Neural progenitor cell (in vitro differentiated cells): Measurements from ENCODE around the gene VAT1L. TPM values are rescaled to one million over a fixed set of nuclear protein-coding genes. Genes with fewer than 3 reads are reported as not detected.

Source experiments
- DNase-seq: peaks from one replicate; pipeline ENCODE4 v3.0.0-alpha.2; 2016; ENCODE audit warnings: low spot score
- H2AFZ ChIP-seq: fragments of 200-600 bp; sonication (generic); replicated peaks from 2 replicates; pipeline ENCODE4 v1.6.1; 2016; ENCODE audit warnings: antibody characterized with exemption
- H3F3A ChIP-seq: fragments of 200-600 bp; sonication (generic); 2 replicates; pipeline ENCODE4 v1.6.1; 2016; ENCODE audit warnings: antibody characterized with exemption, low read depth
- H3K27ac ChIP-seq: fragments of 200-600 bp; sonication (generic); 2 replicates; pipeline ENCODE4 v1.5.1; 2016; ENCODE audit warnings: mild to moderate bottlenecking
- H3K27me3 ChIP-seq: fragments of 200-600 bp; sonication (generic); 2 replicates; pipeline ENCODE4 v1.6.1; 2016; ENCODE audit warnings: mild to moderate bottlenecking, moderate library complexity
- H3K36me3 ChIP-seq: fragments of 200-600 bp; sonication (generic); 2 replicates; pipeline ENCODE4 v1.5.1; 2016
- H3K4me1 ChIP-seq: fragments of 200-600 bp; sonication (generic); 2 replicates; pipeline ENCODE4 v1.6.1; 2016; ENCODE audit warnings: mixed run types
- H3K4me2 ChIP-seq: fragments of 200-600 bp; sonication (generic); 2 replicates; pipeline ENCODE4 v1.6.1; 2016
- H3K4me3 ChIP-seq: fragments of 200-600 bp; sonication (generic); 2 replicates; pipeline ENCODE4 v1.5.1; 2016
- H3K79me2 ChIP-seq: fragments of 200-600 bp; sonication (generic); 2 replicates; pipeline ENCODE4 v1.6.1; 2016; ENCODE audit warnings: low read depth
- H3K9ac ChIP-seq: fragments of 200-600 bp; sonication (generic); 2 replicates; pipeline ENCODE4 v1.6.1; 2016
- H3K9me3 ChIP-seq: fragments of 200-600 bp; sonication (generic); 2 replicates; pipeline ENCODE4 v1.5.1; 2016; ENCODE audit warnings: low read depth
- H4K20me1 ChIP-seq: fragments of 200-600 bp; sonication (generic); 2 replicates; pipeline ENCODE4 v1.6.1; 2016; ENCODE audit warnings: low read depth
- H3K27ac Mint-ChIP-seq: 3 replicates; pipeline ENCODE4 v1.8.0; 2021; ENCODE audit warnings: mixed read lengths
- H3K27me3 Mint-ChIP-seq: 2 replicates; pipeline ENCODE4 v1.8.0; 2022; ENCODE audit warnings: low read depth, mild to moderate bottlenecking, inconsistent platforms, moderate library complexity, mixed read lengths; ENCODE audit not compliant: insufficient read depth
- H3K36me3 Mint-ChIP-seq: 3 replicates; pipeline ENCODE4 v1.8.0; 2021; ENCODE audit warnings: mixed read lengths
- H3K4me1 Mint-ChIP-seq: 3 replicates; pipeline ENCODE4 v1.8.0; 2021; ENCODE audit warnings: mixed read lengths
- H3K4me3 Mint-ChIP-seq: 3 replicates; pipeline ENCODE4 v1.8.0; 2021; ENCODE audit warnings: mild to moderate bottlenecking, moderate library complexity, mixed read lengths
- H3K9me3 Mint-ChIP-seq: 3 replicates; pipeline ENCODE4 v1.8.0; 2020; ENCODE audit warnings: mixed read lengths
- CTCF ChIP-seq: fragments of 200-600 bp; sonication (generic); IDR thresholded peaks from 2 replicates; pipeline ENCODE4 v1.5.1; 2017; ENCODE audit warnings: antibody characterized with exemption, mild to moderate bottlenecking
- EZH2 ChIP-seq: fragments of 200-600 bp; sonication (generic); IDR thresholded peaks from 2 replicates; pipeline ENCODE4 v1.6.1; 2017; ENCODE audit warnings: antibody characterized with exemption, mild to moderate bottlenecking, moderate library complexity
- EZH2phosphoT487 ChIP-seq: fragments of 200-600 bp; sonication (generic); IDR thresholded peaks from 2 replicates; pipeline ENCODE4 v1.6.1; 2017; ENCODE audit warnings: antibody characterized with exemption
- total RNA-seq: library from RNA; depleted of rRNA; stranded (reverse); fragments of >200 nt; gene quantifications from 2 replicates; pipeline ENCODE4 v1.2.3, GENCODE V29; 2015; ENCODE audit warnings: low replicate concordance

VAT1L gene
- total RNA-seq, 1 donor from 2014 or later = 43.2 TPM

GRCh38 chr16:77963185-77964044 lies 175.1 kb downstream of the VAT1L start:
- Mint-ChIP-seq H3K4me1 (peaks cover 65% of the 10 kb centered on the region), H3K36me3 (peaks cover 27% of the 10 kb centered on the region), H3K4me3 (peak overlapping the region; percentile 40), H3K27ac (peak overlapping the region; percentile 94), H3K27me3 (peaks cover 9% of the 10 kb centered on the region), H3K9me3 (peaks cover 13% of the 10 kb centered on the region)
- peak overlapping the region; percentile 46 for H3K4me2 ChIP-seq
- no peaks in the 10 kb centered on the region for H3K9me3 ChIP-seq
- TF ChIP-seq CTCF (no peak), EZH2phosphoT487 (no peak), EZH2 (no peak)
- H3K4me1 ChIP-seq = peaks cover 38% of the 10 kb centered on the region
- H4K20me1 ChIP-seq = peaks cover 4% of the 10 kb centered on the region
- no peak overlapping the region for H3K27ac ChIP-seq
- H3K27me3 ChIP-seq = no peaks in the 10 kb centered on the region
- H2AFZ ChIP-seq = no peak overlapping the region
- H3K4me3 ChIP-seq = no peak overlapping the region
- no peaks in the 10 kb centered on the region for H3K36me3 ChIP-seq
- peak; percentile 35 for DNase-seq
- H3F3A ChIP-seq = peaks cover 49% of the 10 kb centered on the region
- no peaks in the 10 kb centered on the region for H3K79me2 ChIP-seq
- H3K9ac ChIP-seq = no peak overlapping the region

- H3K4me2 ChIP-seq = no peak overlapping the region
Measured at GRCh38 chr16:77965346-77965745, 177.0 kb downstream of the VAT1L start.

GRCh38 chr16:77967054-77967904 lies 178.9 kb downstream of the VAT1L start:
- Histone ChIP-seq H3K79me2 (no peaks in the 10 kb centered on the region), H2AFZ (no peak overlapping the region), H3K4me1 (peaks cover 45% of the 10 kb centered on the region), H3K36me3 (no peaks in the 10 kb centered on the region), H3K27ac (peak overlapping the region; percentile 68), H4K20me1 (peaks cover 4% of the 10 kb centered on the region), H3K4me3 (peak overlapping the region; percentile 1), H3K9ac (no peak overlapping the region), H3F3A (peaks cover 49% of the 10 kb centered on the region), H3K9me3 (no peaks in the 10 kb centered on the region), H3K27me3 (no peaks in the 10 kb centered on the region), H3K4me2 (peak overlapping the region; percentile 59)
- peak overlapping the region; percentile 7 for H3K4me3 Mint-ChIP-seq
- peak overlapping the region; percentile 100 for H3K27ac Mint-ChIP-seq
- H3K9me3 Mint-ChIP-seq = no peaks in the 10 kb centered on the region
- peak; percentile 73 for DNase-seq
- TF ChIP-seq CTCF (no peak), EZH2phosphoT487 (peak; percentile 95)
- peaks cover 85% of the 10 kb centered on the region for H3K4me1 Mint-ChIP-seq
- H3K27me3 Mint-ChIP-seq = peaks cover 2% of the 10 kb centered on the region
- H3K36me3 Mint-ChIP-seq = peaks cover 6% of the 10 kb centered on the region

More at GRCh38 chr16:77965346-77965745, 177.0 kb downstream of the VAT1L start:
- H3K36me3 Mint-ChIP-seq = peaks cover 16% of the 10 kb centered on the region
- Histone ChIP-seq H3K79me2 (no peaks in the 10 kb centered on the region), H3K9ac (no peak overlapping the region), H4K20me1 (peaks cover 4% of the 10 kb centered on the region), H3K4me3 (no peak overlapping the region), H3K27ac (no peak overlapping the region), H2AFZ (no peak overlapping the region), H3K27me3 (no peaks in the 10 kb centered on the region), H3K4me1 (peaks cover 38% of the 10 kb centered on the region), H3K36me3 (no peaks in the 10 kb centered on the region), H3F3A (peaks cover 50% of the 10 kb centered on the region), H3K9me3 (no peaks in the 10 kb centered on the region)
- TF ChIP-seq EZH2 (no peak), CTCF (no peak), EZH2phosphoT487 (no peak)
- H3K27ac Mint-ChIP-seq = no peak overlapping the region
- peaks cover 9% of the 10 kb centered on the region for H3K27me3 Mint-ChIP-seq
- peaks cover 78% of the 10 kb centered on the region for H3K4me1 Mint-ChIP-seq
- H3K9me3 Mint-ChIP-seq = peaks cover 7% of the 10 kb centered on the region
- no peak for DNase-seq
- H3K4me3 Mint-ChIP-seq = no peak overlapping the region
